H1 (cell line): ENCODE results near the gene DPP4. TPM values are rescaled to one million over a fixed set of nuclear protein-coding genes. Genes with fewer than 3 reads are reported as not detected.
A peak's percentile ranks its signal among the peaks of the same experiment; 100 is the strongest.

Source experiments
- CTCF ChIA-PET: fragments of 300-600 bp; sonication (Branson Sonifier 250); formaldehyde crosslinking; loops from one replicate; lab custom pipeline; 2021; ENCODE audit not compliant: partially characterized antibody; lab: Charles Lee
- POLR2A ChIA-PET: fragments of 300-600 bp; sonication (Branson Sonifier 250); formaldehyde crosslinking; loops from one replicate; lab custom pipeline; 2021; ENCODE audit warnings: inconsistent platforms; ENCODE audit not compliant: partially characterized antibody; lab: Charles Lee
- DNase-seq, 2 experiments: peaks; one replicate each; pipeline versions ENCODE4 v3.0.0 to v3.0.0-alpha.2; 2010 to 2022; ENCODE audit warnings: low spot score in 2 of 2, low read depth in 1 of 2, mixed read lengths in 1 of 2
- FAIRE-seq: peaks from 2 replicates; lab custom pipeline; 2011; peaks lifted over from hg19 to GRCh38; lab: Jason Lieb, UNC
- H2AFZ ChIP-seq: 2 replicates; pipeline ENCODE4 v1.8.1; 2012; ENCODE audit warnings: low read length, inconsistent platforms
- H2AK5ac ChIP-seq: 2 replicates; pipeline ENCODE4 v1.6.1; 2013; ENCODE audit warnings: low read depth, low read length
- H2BK120ac ChIP-seq: replicated peaks from 2 replicates; pipeline ENCODE3; 2013; ENCODE audit warnings: low read depth, low read length, inconsistent platforms
- H2BK12ac ChIP-seq: 2 replicates; pipeline ENCODE4 v1.6.1; 2013; ENCODE audit warnings: low read depth, low read length
- H2BK15ac ChIP-seq: 2 replicates; pipeline ENCODE4 v1.6.1; 2013; ENCODE audit warnings: low read length
- H2BK20ac ChIP-seq: 2 replicates; pipeline ENCODE4 v1.6.1; 2013; ENCODE audit warnings: low read length
- H2BK5ac ChIP-seq: 2 replicates; pipeline ENCODE4 v1.6.1; 2013; ENCODE audit warnings: low read depth, low read length
- H3K14ac ChIP-seq: 2 replicates; pipeline ENCODE4 v1.6.1; 2013; ENCODE audit warnings: inconsistent platforms; ENCODE audit not compliant: insufficient read length
- H3K18ac ChIP-seq: 2 replicates; pipeline ENCODE4 v1.6.1; 2013; ENCODE audit warnings: low read length; ENCODE audit errors: extremely low read depth
- H3K23ac ChIP-seq: 2 replicates; pipeline ENCODE4 v1.6.1; 2013; ENCODE audit warnings: inconsistent platforms; ENCODE audit not compliant: insufficient read length
- H3K23me2 ChIP-seq: 2 replicates; pipeline ENCODE4 v1.6.1; 2013; ENCODE audit warnings: low read depth, low read length
- H3K27ac ChIP-seq: 2 replicates; pipeline ENCODE4 v1.6.1; 2011; ENCODE audit warnings: low read depth, low read length, inconsistent platforms
- H3K27me3 ChIP-seq, 4 experiments: replicated peaks in 1 of 4; 1 replicate in 1 of 4; 2 replicates in 3 of 4; pipeline versions ENCODE4 v1.6.1 to v1.8.1; 2011 to 2013; ENCODE audit warnings: low read length in 3 of 4, mild to moderate bottlenecking in 3 of 4, inconsistent platforms in 2 of 4, mixed read lengths in 2 of 4, moderate library complexity in 1 of 4; ENCODE audit not compliant: control insufficient read depth in 3 of 4, insufficient read depth in 3 of 4; ENCODE audit errors: extremely low read depth in 1 of 4
- H3K36me3 ChIP-seq, 4 experiments: 2 replicates each; pipeline versions ENCODE4 v1.6.1 to v1.8.1; 2011 to 2013; ENCODE audit warnings: mild to moderate bottlenecking in 4 of 4, low read length in 3 of 4, moderate library complexity in 2 of 4, control low read depth in 1 of 4, inconsistent platforms in 1 of 4; ENCODE audit not compliant: insufficient read depth in 4 of 4, control insufficient read depth in 2 of 4
- H3K4ac ChIP-seq: replicated peaks from 2 replicates; pipeline ENCODE3; 2013; ENCODE audit warnings: low read length, low read depth, mixed read lengths, inconsistent platforms; ENCODE audit not compliant: insufficient read length
- H3K4me1 ChIP-seq, 4 experiments: replicated peaks in 1 of 4; 1 replicate in 1 of 4; 2 replicates in 3 of 4; pipeline versions ENCODE4 v1.6.1 to v1.8.1; 2011 to 2013; ENCODE audit warnings: low read length in 3 of 4, inconsistent platforms in 2 of 4, mixed read lengths in 1 of 4; ENCODE audit not compliant: insufficient read depth in 4 of 4, control insufficient read depth in 3 of 4
- H3K4me2 ChIP-seq, 2 experiments: 2 replicates each; pipeline versions ENCODE4 v1.6.1 to v1.8.1; 2011 to 2013; ENCODE audit warnings: low read depth in 2 of 2, low read length in 2 of 2, control low read depth in 1 of 2, inconsistent platforms in 1 of 2, mild to moderate bottlenecking in 1 of 2; ENCODE audit not compliant: insufficient read depth in 1 of 2
- H3K4me3 ChIP-seq, 4 experiments: fragments of 200-600, 300-600 bp in 1 of 4; sonication (generic), shearing (Covaris generic), sonication (Bioruptor Twin) in 1 of 4; 2 replicates each; pipeline versions ENCODE4 v1.5.1 to v1.8.1; 2011 to 2016; ENCODE audit warnings: low read length in 4 of 4, low read depth in 3 of 4, control low read depth in 2 of 4, inconsistent platforms in 2 of 4, mild to moderate bottlenecking in 2 of 4, mixed read lengths in 1 of 4, moderate library complexity in 1 of 4; ENCODE audit not compliant: insufficient read depth in 2 of 4; ENCODE audit errors: extremely low read depth in 1 of 4
- H3K56ac ChIP-seq: replicated peaks from 2 replicates; pipeline ENCODE3; 2013; ENCODE audit warnings: low read depth, mild to moderate bottlenecking, mixed read lengths, low read length, inconsistent platforms; ENCODE audit not compliant: insufficient read length
- H3K79me1 ChIP-seq: 2 replicates; pipeline ENCODE4 v1.6.1; 2013; ENCODE audit warnings: low read depth, low read length, control low read depth
- H3K79me2 ChIP-seq, 2 experiments: 2 replicates each; pipeline versions ENCODE4 v1.6.1 to v1.8.1; 2012 to 2013; ENCODE audit warnings: low read length in 2 of 2, mild to moderate bottlenecking in 2 of 2, inconsistent platforms in 1 of 2; ENCODE audit not compliant: insufficient read depth in 2 of 2, control insufficient read depth in 1 of 2
- H3K9ac ChIP-seq, 4 experiments: replicated peaks in 1 of 4; 1 replicate in 1 of 4; 2 replicates in 3 of 4; pipeline versions ENCODE4 v1.6.1 to v1.8.1; 2011 to 2013; ENCODE audit warnings: low read depth in 3 of 4, low read length in 3 of 4, control low read depth in 2 of 4, mild to moderate bottlenecking in 2 of 4, moderate library complexity in 2 of 4, inconsistent platforms in 1 of 4; ENCODE audit errors: extremely low read depth in 1 of 4
- H3K9me3 ChIP-seq, 2 experiments: 2 replicates each; pipeline versions ENCODE4 v1.6.1 to v1.8.1; 2012 to 2013; ENCODE audit warnings: mild to moderate bottlenecking in 2 of 2, moderate library complexity in 2 of 2, control low read depth in 1 of 2, inconsistent platforms in 1 of 2, low read depth in 1 of 2, low read length in 1 of 2, mixed read lengths in 1 of 2; ENCODE audit not compliant: insufficient read depth in 2 of 2
- H4K20me1 ChIP-seq, 2 experiments: replicated peaks in 1 of 2; 2 replicates each; pipeline versions ENCODE3 to v1.8.1; 2011 to 2013; ENCODE audit warnings: inconsistent platforms in 2 of 2, low read length in 2 of 2, mild to moderate bottlenecking in 1 of 2; ENCODE audit not compliant: insufficient read depth in 2 of 2, control insufficient read depth in 1 of 2
- H4K5ac ChIP-seq: 2 replicates; pipeline ENCODE4 v1.6.1; 2013; ENCODE audit warnings: low read length, low read depth, mixed read lengths, inconsistent platforms; ENCODE audit not compliant: insufficient read length
- H4K8ac ChIP-seq: 2 replicates; pipeline ENCODE4 v1.8.0; 2013; ENCODE audit warnings: mild to moderate bottlenecking, moderate library complexity, low read length, inconsistent platforms; ENCODE audit not compliant: insufficient read depth; ENCODE audit errors: extremely low read depth
- H4K91ac ChIP-seq: replicated peaks from 2 replicates; pipeline ENCODE3; 2013; ENCODE audit warnings: low read length, mixed read lengths, inconsistent platforms; ENCODE audit not compliant: insufficient read length
- CEBPB ChIP-seq: IDR thresholded peaks from 2 replicates; pipeline ENCODE4 v1.6.1; 2012; ENCODE audit warnings: low read depth, low read length
- EGR1 ChIP-seq: IDR thresholded peaks from 2 replicates; pipeline ENCODE4 v1.6.1; 2011; ENCODE audit warnings: low read depth, low read length, borderline replicate concordance
- EP300 ChIP-seq, 2 experiments: IDR thresholded peaks; 1 replicate in 1 of 2; 2 replicates in 1 of 2; pipeline ENCODE4 v1.6.1; 2011 to 2012; ENCODE audit warnings: low read depth in 2 of 2, low read length in 2 of 2, mild to moderate bottlenecking in 2 of 2, borderline replicate concordance in 1 of 2, inconsistent platforms in 1 of 2, moderate library complexity in 1 of 2
- EZH2 ChIP-seq: fragments of 200-600 bp; sonication (generic); IDR thresholded peaks from 2 replicates; pipeline ENCODE4 v1.7.1; 2012; ENCODE audit warnings: low read depth, mild to moderate bottlenecking, moderate library complexity, low read length, inconsistent platforms; ENCODE audit not compliant: severe bottlenecking
- JUND ChIP-seq: IDR thresholded peaks from 2 replicates; pipeline ENCODE4 v1.6.1; 2011; ENCODE audit warnings: mild to moderate bottlenecking, improper control_type of control experiment, low read length
- SAP30 ChIP-seq: fragments of 300-600 bp; sonication (generic); IDR thresholded peaks from 2 replicates; pipeline ENCODE4 v1.7.1; 2012; ENCODE audit warnings: low read length, moderate library complexity, mild to moderate bottlenecking, inconsistent platforms; ENCODE audit not compliant: insufficient read depth, insufficient replicate concordance
- SIX5 ChIP-seq: IDR thresholded peaks from 2 replicates; pipeline ENCODE4 v1.6.1; 2011; ENCODE audit warnings: mild to moderate bottlenecking, low read depth, low read length
- TAF7 ChIP-seq: optimal IDR thresholded peaks from 2 replicates; pipeline ENCODE3; 2011; ENCODE audit warnings: low read depth, mild to moderate bottlenecking, inconsistent platforms, low read length, moderate library complexity, borderline replicate concordance
- WGBS, 2 experiments: shearing (Covaris generic) in 1 of 2; methylation state at CpG; one replicate each; pipeline versions ENCODE4 v1.1.6 to v1.1.7; 2013 to 2015; ENCODE audit warnings: low lambda C conversion rate in 2 of 2, mixed read lengths in 2 of 2, inconsistent platforms in 1 of 2, low coverage in 1 of 2, missing lambda C conversion rate in 1 of 2; ENCODE audit not compliant: insufficient replicate concordance in 2 of 2, insufficient coverage in 1 of 2, insufficient read length in 1 of 2; ENCODE audit errors: extremely low coverage in 1 of 2, missing lambda C conversion rate in 1 of 2; 5-methylcytosine and 5-hydroxymethylcytosine counted together
- polyA plus RNA-seq, 7 experiments: library from polyadenylated mRNA; depleted of rRNA in 3 of 7; stranded (reverse) in 5 of 7; unstranded in 2 of 7; fragments of >200 nt in 5 of 7; fragments of 200-250 nt in 2 of 7; gene quantifications; 1 replicate in 5 of 7; 2 replicates in 1 of 7; 4 replicates in 1 of 7; pipeline versions ENCODE4 v1.2.1 to v1.2.3, GENCODE V29; 2011 to 2013; ENCODE audit warnings: missing spikeins in 2 of 7, mixed read lengths in 2 of 7
- total RNA-seq: library from RNA; stranded (reverse); fragmentation: NEBNext Ultra II Directional; extraction: Animal tissue kit (Norgen Biotek cat#: 25700); gene quantifications from 2 replicates; pipeline ENCODE4 v1.2.1, GENCODE V29; 2021
- TF ChIP-seq, protein P1 (sequence below): IDR thresholded peaks from 2 replicates; pipeline ENCODE4 v1.6.1; 2011; ENCODE audit warnings: low read depth, mild to moderate bottlenecking, low read length; ENCODE audit not compliant: insufficient read depth

The DPP4 gene
- total and polyA plus RNA-seq, 2 of the 8 experiments (the other 6 are each of a cell fraction or from before 2014, with no cell fraction given), result 1.3 to 3.1 TPM

DNA sequence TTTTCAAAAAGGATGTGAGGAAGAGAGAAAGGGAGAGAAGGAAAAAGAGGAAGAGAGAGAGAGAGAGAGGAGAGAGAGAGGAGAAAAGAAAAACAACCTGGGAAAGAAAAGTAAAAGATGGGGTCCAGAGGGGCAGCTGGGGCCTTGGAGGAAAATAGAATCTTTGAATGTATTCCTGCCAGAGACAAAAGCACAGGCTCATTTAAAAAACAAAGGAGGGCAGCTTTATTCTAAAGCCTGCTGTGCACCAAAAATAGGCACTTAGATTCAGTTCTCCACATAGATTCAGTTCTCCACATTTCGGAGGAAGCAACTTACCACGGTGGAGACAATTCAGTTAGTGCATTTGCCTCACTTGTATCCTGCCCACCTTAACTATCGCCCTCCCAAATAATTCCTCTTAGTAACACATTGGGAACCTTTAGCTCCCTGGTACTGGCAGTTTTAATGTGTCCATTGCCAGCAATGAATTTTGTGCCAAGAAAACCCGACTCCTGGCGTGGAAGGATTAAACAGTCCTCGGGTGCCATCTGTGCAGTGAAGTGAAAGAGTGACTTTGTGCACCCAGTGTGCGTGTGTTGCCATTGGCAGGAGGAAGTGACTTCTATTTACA is 71.3 kb downstream of the DPP4 start:
- WGBS, 2 experiments, result 75% methylated on average over 7 of the region's 7 CpGs; no CpG with 5 or more reads in 1 of the 2 experiments
- Histone ChIP-seq H3K4me2 (peak overlapping the region; percentile 44 to 60), H3K27me3 (no peaks in the 10 kb centered on the region), H3K23ac (no peak overlapping the region), H3K23me2 (no peaks in the 10 kb centered on the region), H4K8ac (no peak overlapping the region), H4K91ac (peak overlapping the region; percentile 69), H4K5ac (peak overlapping the region; percentile 8), H3K14ac (no peak overlapping the region), H2AK5ac (no peak overlapping the region), H2BK12ac (0 out of 2 replicates have a peak overlapping the region, but pooled peaks have one; percentile 0), H2BK5ac (no peak overlapping the region; the same call in 1 of the 2 replicates), H3K79me2 (no peaks in the 10 kb centered on the region), H3K18ac (no peak overlapping the region; the same call in 1 of the 2 replicates), H3K9ac (no peak overlapping the region), H3K4ac (no peak overlapping the region), H3K36me3 (no peaks in the 10 kb centered on the region), H4K20me1 (no peaks in the 10 kb centered on the region), H3K56ac (no peak overlapping the region), H3K27ac (0 out of 2 replicates have a peak overlapping the region, but pooled peaks have one; percentile 38), H3K79me1 (no peaks in the 10 kb centered on the region), H3K9me3 (no peaks in the 10 kb centered on the region), H2BK20ac (no peak overlapping the region; the same call in 1 of the 2 replicates), H3K4me1 (peaks cover 5 to 18% (median 12%) of the 10 kb centered on the region in 4 experiments; a peak in 6 of 7 replicates), H3K4me3 (peak overlapping the region in 2 of 4 experiments; percentile 6 to 8; a peak in 1 of 8 replicates), H2BK15ac (no peak overlapping the region), H2AFZ (no peak overlapping the region), H2BK120ac (peak overlapping the region; percentile 27)
- POLR2A ChIA-PET, result interaction anchor here (1.0 kb wide), 1 partner anchor 14 kb away, joined by 3 read pairs; no protein-coding TSS in a partner anchor
- DNase-seq (no peak), FAIRE-seq (peak; percentile 24)
- CTCF ChIA-PET, result interaction anchor here (0.7 to 5.1 kb wide), 5 partner anchors 9 to 88 kb away, joined by 3 to 20 read pairs (median 3); no protein-coding TSS in a partner anchor
- TF ChIP-seq EGR1 (no peak), SAP30 (no peak), CEBPB (no peak), EZH2 (no peak), EP300 (IDR thresholded peaks at IDR 0.05; ENCODE audit: borderline replicate concordance in 1 of 2, low read depth in 2 of 2, low read length in 2 of 2) (no peak), TAF7 (no peak), SIX5 (no peak), JUND (no peak)
- TF ChIP-seq, protein P1, sequence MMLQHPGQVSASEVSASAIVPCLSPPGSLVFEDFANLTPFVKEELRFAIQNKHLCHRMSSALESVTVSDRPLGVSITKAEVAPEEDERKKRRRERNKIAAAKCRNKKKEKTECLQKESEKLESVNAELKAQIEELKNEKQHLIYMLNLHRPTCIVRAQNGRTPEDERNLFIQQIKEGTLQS, result no peak
